Loucy (cell line): ENCODE measurements around the gene EIF2S1.

Experiments
- H2AFZ ChIP-seq: fragments of 200-600 bp; sonication (generic); 2 replicates; pipeline ENCODE4 v1.6.0; 2016; ENCODE audit warnings: antibody characterized with exemption, mild to moderate bottlenecking, low read length, moderate library complexity
- H3F3A ChIP-seq: fragments of 200-600 bp; 2 replicates; pipeline ENCODE4 v1.6.0; 2016; ENCODE audit warnings: antibody characterized with exemption, low read depth, mild to moderate bottlenecking
- H3K27me3 ChIP-seq: fragments of 200-600 bp; sonication (generic); 2 replicates; pipeline ENCODE4 v1.6.1; 2014; ENCODE audit warnings: low read length, mild to moderate bottlenecking; ENCODE audit not compliant: insufficient read depth, poor library complexity, severe bottlenecking
- H3K36me3 ChIP-seq: fragments of 200-600 bp; sonication (generic); 2 replicates; pipeline ENCODE4 v1.6.1; 2016; ENCODE audit warnings: low read length; ENCODE audit not compliant: insufficient read depth
- H3K4me1 ChIP-seq: fragments of 200-600 bp; sonication (generic); 2 replicates; pipeline ENCODE4 v1.5.1; 2014; ENCODE audit warnings: low read length, mild to moderate bottlenecking; ENCODE audit not compliant: insufficient read depth, poor library complexity, severe bottlenecking
- H3K4me2 ChIP-seq: fragments of 200-600 bp; sonication (generic); 2 replicates; pipeline ENCODE4 v1.6.0; 2014; ENCODE audit warnings: antibody characterized with exemption, low read length, low read depth, mild to moderate bottlenecking; ENCODE audit not compliant: poor library complexity, severe bottlenecking
- H3K4me3 ChIP-seq: fragments of 200-600 bp; sonication (generic); 2 replicates; pipeline ENCODE4 v1.5.1; 2014; ENCODE audit warnings: low read length, mild to moderate bottlenecking, mixed read lengths; ENCODE audit not compliant: poor library complexity, severe bottlenecking
- H3K79me2 ChIP-seq: fragments of 200-600 bp; sonication (generic); 2 replicates; pipeline ENCODE4 v1.6.1; 2014; ENCODE audit warnings: low read length; ENCODE audit not compliant: insufficient read depth
- H3K9ac ChIP-seq: fragments of 200-600 bp; sonication (generic); 2 replicates; pipeline ENCODE4 v1.6.0; 2014; ENCODE audit warnings: mild to moderate bottlenecking, low read depth, low read length, moderate library complexity; ENCODE audit not compliant: poor library complexity, severe bottlenecking
- H3K9me2 ChIP-seq: fragments of 200-600 bp; sonication (generic); replicated peaks from 2 replicates; pipeline ENCODE4 v1.6.1; 2016; ENCODE audit warnings: low read depth, low read length, mixed read lengths
- H3K9me3 ChIP-seq: fragments of 200-600 bp; sonication (generic); 2 replicates; pipeline ENCODE4 v1.6.1; 2014; ENCODE audit warnings: mild to moderate bottlenecking, antibody characterized with exemption, low read length, low read depth; ENCODE audit not compliant: insufficient read depth
- H4K20me1 ChIP-seq: fragments of 200-600 bp; sonication (generic); 2 replicates; pipeline ENCODE4 v1.6.0; 2014; ENCODE audit warnings: antibody characterized with exemption, low read length, mild to moderate bottlenecking; ENCODE audit not compliant: insufficient read depth, poor library complexity, severe bottlenecking
- EZH2phosphoT487 ChIP-seq: fragments of 200-600 bp; IDR thresholded peaks from 2 replicates; pipeline ENCODE4 v1.6.1; 2018; ENCODE audit warnings: antibody characterized with exemption, mild to moderate bottlenecking, moderate library complexity, borderline replicate concordance
- TF ChIP-seq, protein P1 (sequence below): fragments of 200-600 bp; sonication (generic); conservative IDR thresholded peaks from 2 replicates; pipeline ENCODE4 v1.5.1; 2014; ENCODE audit warnings: mild to moderate bottlenecking, antibody characterized with exemption, low read length

EIF2S1 gene

DNA sequence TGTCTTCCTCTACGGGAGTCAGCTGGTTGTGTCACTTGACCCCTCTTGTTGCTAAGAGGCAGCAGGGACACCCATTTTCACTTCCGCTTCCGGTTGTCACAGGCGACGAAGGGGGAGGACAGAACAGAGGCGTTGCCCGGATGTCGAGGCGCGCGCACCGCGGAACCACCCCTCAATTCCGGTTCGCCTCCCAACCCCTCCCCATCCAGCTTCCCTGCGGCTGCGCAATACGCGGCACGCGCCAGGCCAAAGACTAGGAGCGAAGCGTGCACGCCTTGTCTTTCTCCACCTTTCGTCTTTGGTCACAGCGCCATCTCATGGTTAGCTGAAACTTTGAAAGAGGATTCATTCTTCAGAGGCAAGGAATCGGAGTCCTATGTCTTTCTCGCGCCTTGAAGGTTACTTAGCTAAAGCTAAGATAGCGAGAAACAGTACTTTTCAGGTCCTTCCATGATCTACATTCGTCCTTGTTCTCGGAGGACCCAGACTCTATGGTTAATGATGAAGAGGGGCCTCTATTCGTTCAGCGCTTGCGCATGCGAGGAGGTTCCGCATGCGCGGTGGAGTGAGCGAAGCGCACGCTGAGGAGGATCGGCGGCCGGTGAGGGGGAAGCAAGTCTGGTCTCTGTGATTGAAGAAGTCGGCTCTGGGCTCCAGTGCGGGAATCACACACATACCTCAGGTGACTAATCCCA lies at the start of gene EIF2S1, which contains the start of gene ATP6V1D:
TSS of gene EIF2S1 (plus strand) at position 554 of the 695 bp plus-strand sequence. CDS start 4,440 bp downstream, outside the sequence.
TSS of gene ATP6V1D (minus strand) at position 30 of the 695 bp plus-strand sequence. CDS start 106 bp downstream, outside the sequence.
- peak within 1 kb of the TSS; percentile 97 for H2AFZ ChIP-seq
- TF ChIP-seq, protein P1, sequence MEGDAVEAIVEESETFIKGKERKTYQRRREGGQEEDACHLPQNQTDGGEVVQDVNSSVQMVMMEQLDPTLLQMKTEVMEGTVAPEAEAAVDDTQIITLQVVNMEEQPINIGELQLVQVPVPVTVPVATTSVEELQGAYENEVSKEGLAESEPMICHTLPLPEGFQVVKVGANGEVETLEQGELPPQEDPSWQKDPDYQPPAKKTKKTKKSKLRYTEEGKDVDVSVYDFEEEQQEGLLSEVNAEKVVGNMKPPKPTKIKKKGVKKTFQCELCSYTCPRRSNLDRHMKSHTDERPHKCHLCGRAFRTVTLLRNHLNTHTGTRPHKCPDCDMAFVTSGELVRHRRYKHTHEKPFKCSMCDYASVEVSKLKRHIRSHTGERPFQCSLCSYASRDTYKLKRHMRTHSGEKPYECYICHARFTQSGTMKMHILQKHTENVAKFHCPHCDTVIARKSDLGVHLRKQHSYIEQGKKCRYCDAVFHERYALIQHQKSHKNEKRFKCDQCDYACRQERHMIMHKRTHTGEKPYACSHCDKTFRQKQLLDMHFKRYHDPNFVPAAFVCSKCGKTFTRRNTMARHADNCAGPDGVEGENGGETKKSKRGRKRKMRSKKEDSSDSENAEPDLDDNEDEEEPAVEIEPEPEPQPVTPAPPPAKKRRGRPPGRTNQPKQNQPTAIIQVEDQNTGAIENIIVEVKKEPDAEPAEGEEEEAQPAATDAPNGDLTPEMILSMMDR, result peak; percentile 100
- TF ChIP-seq EZH2phosphoT487, result no peak
- peak within 1 kb of the TSS; percentile 84 for H3K9ac ChIP-seq
- peaks cover 54% of the 10 kb centered on the region for H3K4me1 ChIP-seq
- peaks cover 72% of the 10 kb centered on the region for H3K79me2 ChIP-seq
- no peaks in the 10 kb centered on the region for H3K9me3 ChIP-seq
- peaks cover 4% of the 10 kb centered on the region; the same call in 1 of the 2 replicates for H3K36me3 ChIP-seq
- H3K27me3 ChIP-seq, result no peaks in the 10 kb centered on the region
- no peaks in the 10 kb centered on the region for H3F3A ChIP-seq
- peaks cover 46% of the 10 kb centered on the region for H4K20me1 ChIP-seq
- peak within 1 kb of the TSS; percentile 89 for H3K4me3 ChIP-seq
- no peaks in the 10 kb centered on the region for H3K9me2 ChIP-seq
- peak within 1 kb of the TSS; percentile 97 for H3K4me2 ChIP-seq

DNA sequence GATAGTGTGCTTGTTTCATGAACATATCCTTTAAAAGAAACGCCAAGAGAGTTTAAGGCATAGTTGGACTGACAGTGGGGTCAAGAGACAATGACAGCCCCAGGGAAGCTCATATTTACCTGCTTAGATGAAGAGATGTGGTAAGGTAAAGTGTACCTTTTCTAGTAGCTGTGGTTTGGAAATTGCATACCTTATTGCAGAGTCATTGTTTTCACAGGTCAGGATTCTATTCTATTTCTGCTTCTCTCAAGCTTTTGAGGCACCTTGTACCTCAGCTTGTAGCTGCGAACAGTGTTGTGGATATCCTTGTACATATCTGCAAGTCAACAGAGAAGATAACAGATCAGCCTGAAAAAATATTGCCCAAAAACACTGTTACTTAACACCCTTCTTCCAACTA lies 48.3 kb upstream of the EIF2S1 start:
- H3K9me2 ChIP-seq, result no peaks in the 10 kb centered on the region
- no peak overlapping the region for H2AFZ ChIP-seq
- H3K4me3 ChIP-seq, result no peak overlapping the region
- no peaks in the 10 kb centered on the region for H3K9me3 ChIP-seq
- H3K4me2 ChIP-seq, result no peak overlapping the region
- peaks cover 8% of the 10 kb centered on the region; the same call in 1 of the 2 replicates for H3K36me3 ChIP-seq
- TF ChIP-seq, protein P1, result no peak
- TF ChIP-seq EZH2phosphoT487, result no peak
- no peaks in the 10 kb centered on the region for H3K79me2 ChIP-seq
- H3K9ac ChIP-seq, result no peak overlapping the region
- H3K4me1 ChIP-seq, result peaks cover under 1% of the 10 kb centered on the region
- H3F3A ChIP-seq, result no peaks in the 10 kb centered on the region
- no peaks in the 10 kb centered on the region for H4K20me1 ChIP-seq
- no peaks in the 10 kb centered on the region for H3K27me3 ChIP-seq

DNA sequence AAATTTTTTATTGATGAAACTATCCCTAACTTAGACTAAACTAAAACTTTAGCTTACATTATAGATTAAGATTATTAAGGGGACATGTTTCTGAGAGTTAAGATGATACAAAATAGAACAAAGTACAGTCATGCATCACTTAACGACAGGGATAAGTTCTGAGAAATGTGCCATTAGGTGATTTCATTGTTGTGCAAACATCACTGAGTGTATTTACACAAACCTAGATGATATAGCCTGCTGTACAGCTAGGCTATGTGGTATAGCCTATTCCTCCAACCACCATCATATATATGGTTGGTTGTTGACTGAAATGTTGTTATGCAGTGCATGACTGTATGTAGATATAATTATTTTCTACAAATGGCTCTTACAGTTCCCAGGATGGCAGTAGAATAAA lies 47.0 kb upstream of the EIF2S1 start:
- H3K79me2 ChIP-seq, result no peaks in the 10 kb centered on the region
- H2AFZ ChIP-seq, result no peak overlapping the region
- H3K4me1 ChIP-seq, result no peaks in the 10 kb centered on the region
- no peaks in the 10 kb centered on the region for H3K27me3 ChIP-seq
- no peaks in the 10 kb centered on the region for H3K9me3 ChIP-seq
- H3K4me2 ChIP-seq, result no peak overlapping the region
- H3K36me3 ChIP-seq, result peaks cover 8% of the 10 kb centered on the region; the same call in 1 of the 2 replicates
- H4K20me1 ChIP-seq, result no peaks in the 10 kb centered on the region
- no peaks in the 10 kb centered on the region for H3K9me2 ChIP-seq
- no peak overlapping the region for H3K9ac ChIP-seq
- H3F3A ChIP-seq, result no peaks in the 10 kb centered on the region
- no peak for TF ChIP-seq EZH2phosphoT487
- TF ChIP-seq, protein P1, result no peak
- no peak overlapping the region for H3K4me3 ChIP-seq
